HepG2 (cell line): ENCODE measurements around the gene GUCA1A. TPM values are rescaled to one million over a fixed set of nuclear protein-coding genes. Genes with fewer than 3 reads are reported as not detected.
A peak's percentile ranks its signal among the peaks of the same experiment; 100 is the strongest.

Source experiments
- ATAC-seq: fragments of 200-7000 bp; cut with Tn5 transposase; 3 replicates; pipeline ENCODE4 v1.9.1; 2020; ENCODE audit warnings: mild to moderate bottlenecking, moderate library complexity
- BruUV-seq: library from RNA; stranded (reverse); fragments of 400-500 nt; replicated peaks from 2 replicates; lab custom pipeline; 2021; lab: Mats Ljungman, UMichigan
- CTCF ChIA-PET: fragments of 300-600 bp; formaldehyde crosslinking; extraction: SDS; loops from one replicate; lab custom pipeline; 2021; ENCODE audit warnings: low total read pairs, inconsistent platforms, low intra/inter-chr PET ratio; lab: Yijun Ruan, JAX
- POLR2A ChIA-PET: fragments of 350-600 bp; sonication (Branson Sonifier 250); formaldehyde crosslinking; loops from one replicate; lab custom pipeline; 2020; ENCODE audit warnings: antibody characterized with exemption, inconsistent platforms; lab: Yijun Ruan, JAX
- DNase-seq: peaks from one replicate; pipeline ENCODE4 v3.0.0-alpha.2; 2015; ENCODE audit warnings: low spot score
- FAIRE-seq: peaks from 3 replicates; lab custom pipeline; 2011; peaks lifted over from hg19 to GRCh38; lab: Jason Lieb, UNC
- H2AFZ ChIP-seq: one replicate; pipeline ENCODE4 v1.6.1; 2011; ENCODE audit warnings: low read length, inconsistent platforms
- H3K27ac ChIP-seq: fragments of 300-600 bp; 3 replicates; pipeline ENCODE4 v1.8.0; 2011; ENCODE audit warnings: mixed run types, mild to moderate bottlenecking, mixed read lengths, low read length, inconsistent platforms; ENCODE audit not compliant: insufficient read depth; ENCODE audit errors: extremely low read length
- H3K27me3 ChIP-seq, 2 experiments: fragments of 200-600 bp in 1 of 2; 2 replicates in 1 of 2; 3 replicates in 1 of 2; pipeline versions ENCODE4 v1.6.0 to v1.8.0; 2011; ENCODE audit warnings: low read length in 2 of 2, mild to moderate bottlenecking in 2 of 2, moderate library complexity in 2 of 2, inconsistent platforms in 1 of 2; ENCODE audit not compliant: insufficient read depth in 2 of 2, control insufficient read depth in 1 of 2
- H3K36me3 ChIP-seq, 2 experiments: fragments of 200-600 bp in 1 of 2; replicated peaks in 1 of 2; 2 replicates in 1 of 2; 3 replicates in 1 of 2; pipeline versions ENCODE4 v1.5.1 to v1.8.0; 2011; ENCODE audit warnings: low read length in 2 of 2, inconsistent platforms in 1 of 2; ENCODE audit not compliant: insufficient read depth in 2 of 2, control insufficient read depth in 1 of 2
- H3K4me1 ChIP-seq: 2 replicates; pipeline ENCODE4 v1.5.1; 2012; ENCODE audit warnings: low read length, inconsistent platforms; ENCODE audit not compliant: insufficient read depth
- H3K4me2 ChIP-seq: 2 replicates; pipeline ENCODE4 v1.6.0; 2011; ENCODE audit warnings: low read depth, low read length, inconsistent platforms
- H3K4me3 ChIP-seq, 3 experiments: fragments of 200-600 bp in 1 of 3; sonication (generic), shearing (Covaris generic) in 1 of 3; replicated peaks in 1 of 3; 2 replicates each; pipeline ENCODE4 v1.5.1; 2011 to 2016; ENCODE audit warnings: low read length in 3 of 3, inconsistent platforms in 2 of 3, low read depth in 2 of 3, mild to moderate bottlenecking in 2 of 3, control low read depth in 1 of 3, mixed read lengths in 1 of 3; ENCODE audit not compliant: insufficient read depth in 1 of 3
- H3K79me2 ChIP-seq: one replicate; pipeline ENCODE4 v1.6.1; 2011; ENCODE audit warnings: low read length, inconsistent platforms; ENCODE audit not compliant: insufficient read depth
- H3K9ac ChIP-seq: 2 replicates; pipeline ENCODE4 v1.6.0; 2011; ENCODE audit warnings: mild to moderate bottlenecking, low read depth, low read length, inconsistent platforms; ENCODE audit not compliant: insufficient read depth
- H3K9me3 ChIP-seq: 2 replicates; pipeline ENCODE4 v1.5.1; 2012; ENCODE audit warnings: mild to moderate bottlenecking, low read length
- H4K20me1 ChIP-seq: 2 replicates; pipeline ENCODE4 v1.6.0; 2011; ENCODE audit warnings: inconsistent platforms, mild to moderate bottlenecking, low read length, moderate library complexity; ENCODE audit not compliant: insufficient read depth
- ATM ChIP-seq: fragments of 450-650 bp; IDR thresholded peaks from 2 replicates; pipeline ENCODE4 v1.7.1; 2017; ENCODE audit warnings: mild to moderate bottlenecking, borderline replicate concordance
- CEBPB ChIP-seq: IDR thresholded peaks from 2 replicates; pipeline ENCODE4 v1.6.1; 2011; ENCODE audit warnings: low read depth, low read length, improper control_type of control experiment, borderline replicate concordance
- GPN1 ChIP-seq: sonication (generic); formaldehyde crosslinking; IDR thresholded peaks from 2 replicates; pipeline ENCODE4 v1.5.1; 2020; ENCODE audit warnings: missing genetic modification reagents, borderline replicate concordance
- NFE2L1 ChIP-seq: sonication (generic); formaldehyde crosslinking; IDR thresholded peaks from 2 replicates; pipeline ENCODE4 v1.4.0; 2020; ENCODE audit warnings: missing genetic modification reagents, mild to moderate bottlenecking, borderline replicate concordance
- NR2F6 ChIP-seq, 2 experiments: IDR thresholded peaks; 2 replicates each; pipeline ENCODE4 v1.6.1; 2016; ENCODE audit warnings: antibody characterized with exemption in 1 of 2, mild to moderate bottlenecking in 1 of 2
- RARA ChIP-seq: IDR thresholded peaks from 2 replicates; pipeline ENCODE4 v1.6.1; 2016; ENCODE audit warnings: missing genetic modification reagents, missing compliant biosample characterization
- RFX3 ChIP-seq: IDR thresholded peaks from 2 replicates; pipeline ENCODE4 v1.6.1; 2016; ENCODE audit warnings: missing biosample characterization, missing genetic modification reagents
- TOE1 ChIP-seq: sonication (generic); formaldehyde crosslinking; IDR thresholded peaks from 2 replicates; pipeline ENCODE4 v1.4.0; 2020; ENCODE audit warnings: mild to moderate bottlenecking, missing genetic modification reagents
- ZNF530 ChIP-seq: sonication (generic); formaldehyde crosslinking; IDR thresholded peaks from 2 replicates; pipeline ENCODE4 v1.5.0; 2020; ENCODE audit warnings: low read depth, mild to moderate bottlenecking, missing genetic modification reagents
- WGBS: methylation state at CpG from one replicate; pipeline ENCODE4 v1.1.6; 2017; ENCODE audit warnings: low lambda C conversion rate; 5-methylcytosine and 5-hydroxymethylcytosine counted together
- in situ Hi-C: cut with HindIII; loops from 2 replicates; pipeline ENCODE4 v1.10.0; 2017; ENCODE audit warnings: low pct_unique_long_range_greater_than_20kb; ENCODE audit not compliant: extremely low pct_ligation_motif_present
- intact Hi-C: fragments of 100-400 bp; cut with micrococcal nuclease; formaldehyde crosslinking; loops from one replicate; pipeline ENCODE4 v1.10.0; 2022; ENCODE audit not compliant: unreplicated experiment
- polyA plus RNA-seq, 8 experiments: library from polyadenylated mRNA; depleted of rRNA in 3 of 8; stranded (reverse) in 7 of 8; unstranded in 1 of 8; fragments of >200 nt; fragmentation: Illumina TruSeq in 4 of 8; extraction: Trizol in 4 of 8; gene quantifications; 2 replicates each; pipeline versions ENCODE4 v1.2.1 to v1.2.3, GENCODE V29; 2011 to 2016; ENCODE audit warnings: low read depth in 4 of 8, missing spikeins in 1 of 8, mixed read lengths in 1 of 8; ENCODE audit not compliant: insufficient read depth in 1 of 8
- total RNA-seq, 5 experiments: library from RNA; depleted of rRNA; stranded (reverse); fragments of >200 nt; fragmentation: Illumina TruSeq; extraction: Trizol; gene quantifications; 2 replicates each; pipeline ENCODE4 v1.2.3, GENCODE V29; 2016; ENCODE audit warnings: low read depth in 1 of 5
- TF ChIP-seq, protein P1 (sequence below): fragments of 450-650 bp; IDR thresholded peaks from 2 replicates; pipeline ENCODE4 v1.6.1; 2016

Gene GUCA1A
- total and polyA plus RNA-seq, 2 of the 13 experiments (the other 11 are each of a cell fraction or from before 2014, with no cell fraction given): not detected

DNA sequence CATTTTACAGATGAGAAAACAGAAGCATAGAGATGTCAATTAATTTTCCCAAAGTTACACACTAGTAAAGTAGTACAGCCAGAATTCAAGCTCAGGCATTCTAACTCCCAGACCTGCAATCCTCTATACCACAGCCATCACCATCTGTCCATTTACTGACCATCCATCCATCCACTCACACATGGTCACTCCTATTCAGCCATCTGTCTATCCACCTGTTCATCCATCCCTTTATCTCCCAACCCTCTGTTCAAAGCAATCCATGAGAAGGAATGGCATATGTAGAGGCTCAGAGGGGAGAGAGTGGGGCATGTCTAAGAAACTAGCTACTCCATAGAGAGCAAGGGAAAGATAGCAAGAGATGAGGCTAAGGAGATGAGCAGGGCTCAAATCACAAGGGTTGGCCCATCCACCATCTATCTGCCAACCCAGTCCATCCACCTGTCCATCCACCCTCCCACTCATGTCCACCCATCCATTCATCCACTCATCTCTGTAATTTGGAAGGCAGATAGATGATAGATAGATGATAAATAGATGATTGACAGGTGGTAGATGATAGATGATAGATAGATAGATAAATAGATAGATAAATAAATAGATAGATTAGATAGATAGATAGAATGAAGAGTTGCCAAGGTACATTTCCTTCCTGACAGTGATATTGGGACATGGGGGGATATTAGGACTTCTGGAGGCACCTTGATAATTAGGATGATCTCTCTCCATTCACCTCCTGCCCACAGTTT, 18.5 kb upstream of the GUCA1A start:
- in situ Hi-C loops (no loop called here), intact Hi-C loops (no loop called here)
- DNase-seq (no peak), FAIRE-seq (no peak), ATAC-seq (no peak)
- Histone ChIP-seq H3K9me3 (no peaks in the 10 kb centered on the region), H2AFZ (no peak overlapping the region), H3K9ac (no peak overlapping the region), H4K20me1 (no peaks in the 10 kb centered on the region), H3K4me1 (peaks cover 27% of the 10 kb centered on the region), H3K27ac (no peak overlapping the region), H3K79me2 (no peaks in the 10 kb centered on the region), H3K27me3 (peaks cover 3 to 9% of the 10 kb centered on the region in 2 experiments; a peak in 4 of 5 replicates), H3K4me2 (no peak overlapping the region), H3K36me3 (no peaks in the 10 kb centered on the region), H3K4me3 (no peak overlapping the region)
- ChIA-PET CTCF (no interaction called here), POLR2A (interaction anchor here (0.9 to 1.7 kb wide), 2 partner anchors 51 to 55 kb away, joined by 3 to 4 read pairs; no protein-coding TSS in a partner anchor)
- TF ChIP-seq, protein P1, sequence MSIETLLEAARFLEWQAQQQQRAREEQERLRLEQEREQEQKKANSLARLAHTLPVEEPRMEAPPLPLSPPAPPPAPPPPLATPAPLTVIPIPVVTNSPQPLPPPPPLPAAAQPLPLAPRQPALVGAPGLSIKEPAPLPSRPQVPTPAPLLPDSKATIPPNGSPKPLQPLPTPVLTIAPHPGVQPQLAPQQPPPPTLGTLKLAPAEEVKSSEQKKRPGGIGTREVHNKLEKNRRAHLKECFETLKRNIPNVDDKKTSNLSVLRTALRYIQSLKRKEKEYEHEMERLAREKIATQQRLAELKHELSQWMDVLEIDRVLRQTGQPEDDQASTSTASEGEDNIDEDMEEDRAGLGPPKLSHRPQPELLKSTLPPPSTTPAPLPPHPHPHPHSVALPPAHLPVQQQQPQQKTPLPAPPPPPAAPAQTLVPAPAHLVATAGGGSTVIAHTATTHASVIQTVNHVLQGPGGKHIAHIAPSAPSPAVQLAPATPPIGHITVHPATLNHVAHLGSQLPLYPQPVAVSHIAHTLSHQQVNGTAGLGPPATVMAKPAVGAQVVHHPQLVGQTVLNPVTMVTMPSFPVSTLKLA: peak; percentile 44; the same call in 1 of the 2 replicates
- no peak for TF ChIP-seq NFE2L1 (CRISPR knock-in tag)
- TF ChIP-seq RFX3: no peak
- TF ChIP-seq TOE1 (CRISPR knock-in tag): no peak
- no peak for TF ChIP-seq ATM
- TF ChIP-seq GPN1 (CRISPR knock-in tag): no peak
- BruUV-seq: no TSS peak

DNA sequence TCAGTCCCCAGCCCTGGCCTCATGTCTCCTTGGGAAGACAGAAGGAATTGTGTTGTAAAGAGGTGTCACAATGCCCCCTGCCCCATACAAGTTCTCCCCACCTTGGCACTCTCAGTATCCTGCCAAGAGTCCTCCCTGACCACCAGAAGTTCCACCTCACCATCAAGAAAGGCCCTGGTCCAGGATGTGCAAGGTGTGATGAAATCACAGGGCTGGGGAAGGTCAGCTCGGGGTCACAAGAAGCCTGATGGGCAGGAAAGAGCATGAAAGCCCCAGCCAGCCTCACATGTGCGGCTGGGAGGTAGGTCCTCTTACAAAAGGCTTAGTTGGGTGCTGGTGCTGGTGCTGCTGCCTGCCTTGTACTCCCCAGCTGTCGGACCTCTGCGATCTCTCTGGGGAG, 17.9 kb upstream of the GUCA1A start:
- intact Hi-C loops: no loop called here
- TF ChIP-seq ZNF530 (CRISPR knock-in tag) (no peak), CEBPB (peak; percentile 58; the same call in 1 of the 2 replicates), NR2F6 (IDR thresholded peaks at IDR 0.05) (0 out of 2 replicates have a peak, but pooled peaks have one; percentile 14), NR2F6 (CRISPR knock-in tag; IDR thresholded peaks at IDR 0.05) (no peak), RARA (CRISPR knock-in tag) (peak; percentile 63)

More for the DNA sequence above, 17.9 kb upstream of the GUCA1A start:
- no peak overlapping the region for H3K4me2 ChIP-seq
- no peak overlapping the region for H3K4me3 ChIP-seq
- in situ Hi-C loops: no loop called here
- no peak overlapping the region for H3K27ac ChIP-seq
- ChIA-PET POLR2A (interaction anchor here (0.9 to 1.7 kb wide), 2 partner anchors 51 to 56 kb away, joined by 3 to 4 read pairs; no protein-coding TSS in a partner anchor), CTCF (no interaction called here)
- H3K9ac ChIP-seq: no peak overlapping the region
- no peaks in the 10 kb centered on the region for H3K9me3 ChIP-seq
- BruUV-seq: no TSS peak
- no peaks in the 10 kb centered on the region for H3K36me3 ChIP-seq
- FAIRE-seq: no peak
- H4K20me1 ChIP-seq: no peaks in the 10 kb centered on the region
- no peak overlapping the region for H2AFZ ChIP-seq
- H3K4me1 ChIP-seq: peaks cover 25% of the 10 kb centered on the region
- H3K79me2 ChIP-seq: no peaks in the 10 kb centered on the region
- ATAC-seq: no peak
- DNase-seq: no peak
- 30% methylated on average over 4 of the region's 4 CpGs for WGBS
- H3K27me3 ChIP-seq: peaks cover 3 to 11% of the 10 kb centered on the region in 2 experiments; a peak in 3 of 5 replicates
